Smooth muscle cell (in vitro differentiated cells): ENCODE measurements around the gene ZSWIM6. TPM values are rescaled to one million over a fixed set of nuclear protein-coding genes. Genes with fewer than 3 reads are reported as not detected.

Experiments used
- DNase-seq: peaks from one replicate; lab custom pipeline; 2025; ENCODE audit not compliant: unreplicated experiment; lab: John Stamatoyannopoulos, UW
- H2AFZ ChIP-seq: fragments of 200-600 bp; sonication (generic); 2 replicates; pipeline ENCODE4 v1.6.0; 2016; ENCODE audit warnings: antibody characterized with exemption, low read depth, mild to moderate bottlenecking
- H3F3A ChIP-seq: fragments of 200-600 bp; sonication (generic); 2 replicates; pipeline ENCODE4 v1.6.0; 2017; ENCODE audit warnings: antibody characterized with exemption, low read depth
- H3K27ac ChIP-seq: fragments of 200-600 bp; sonication (generic); 2 replicates; pipeline ENCODE4 v1.5.1; 2016; ENCODE audit warnings: low read depth, mild to moderate bottlenecking
- H3K27me3 ChIP-seq: fragments of 200-600 bp; sonication (generic); 2 replicates; pipeline ENCODE4 v1.6.1; 2016; ENCODE audit warnings: low read depth, mild to moderate bottlenecking
- H3K36me3 ChIP-seq: fragments of 200-600 bp; sonication (generic); 2 replicates; pipeline ENCODE4 v1.5.1; 2016; ENCODE audit warnings: low read depth
- H3K4me1 ChIP-seq: fragments of 200-600 bp; sonication (generic); 2 replicates; pipeline ENCODE4 v1.5.1; 2016; ENCODE audit warnings: low read depth
- H3K4me2 ChIP-seq: fragments of 200-600 bp; sonication (generic); 2 replicates; pipeline ENCODE4 v1.6.0; 2016; ENCODE audit warnings: mild to moderate bottlenecking
- H3K4me3 ChIP-seq: fragments of 200-600 bp; sonication (generic); 2 replicates; pipeline ENCODE4 v1.5.1; 2016; ENCODE audit warnings: mild to moderate bottlenecking
- H3K79me2 ChIP-seq: fragments of 200-600 bp; sonication (generic); 2 replicates; pipeline ENCODE4 v1.6.0; 2016; ENCODE audit warnings: low read depth, mild to moderate bottlenecking
- H3K9ac ChIP-seq: fragments of 200-600 bp; sonication (generic); 2 replicates; pipeline ENCODE4 v1.6.0; 2016; ENCODE audit warnings: low read depth
- H3K9me3 ChIP-seq: fragments of 200-600 bp; sonication (generic); replicated peaks from 2 replicates; pipeline ENCODE4 v1.5.1; 2016; ENCODE audit warnings: low read depth
- H4K20me1 ChIP-seq: fragments of 200-600 bp; sonication (generic); 2 replicates; pipeline ENCODE4 v1.6.0; 2016; ENCODE audit warnings: low read depth
- CTCF ChIP-seq: fragments of 200-600 bp; sonication (generic); IDR thresholded peaks from 2 replicates; pipeline ENCODE4 v1.5.1; 2017; ENCODE audit warnings: borderline replicate concordance, mild to moderate bottlenecking, antibody characterized with exemption; ENCODE audit not compliant: insufficient read depth, poor library complexity, severe bottlenecking
- WGBS: methylation state at CpG from one replicate; pipeline ENCODE4 v1.1.7; 2016; ENCODE audit warnings: low lambda C conversion rate; 5-methylcytosine and 5-hydroxymethylcytosine counted together
- polyA plus RNA-seq: library from polyadenylated mRNA; unstranded; fragments of >200 nt; fragmentation: Nextera tagmentation; extraction: Ambion mirVana; gene quantifications from 2 replicates; pipeline ENCODE4 v1.2.1, GENCODE V29; 2016
- total RNA-seq: library from RNA; depleted of rRNA; stranded (reverse); fragments of >200 nt; gene quantifications from 2 replicates; pipeline ENCODE4 v1.2.3, GENCODE V29; 2014

Gene ZSWIM6
- total RNA-seq (21.9 and 25.5 TPM in 2 replicates), polyA plus RNA-seq (9.1 and 11.0 TPM in 2 replicates)

- Histone ChIP-seq H3F3A (peaks cover 16% of the 10 kb centered on the region), H3K36me3 (no peaks in the 10 kb centered on the region), H3K27ac (peak within 1 kb of the TSS; percentile 93), H3K9me3 (no peaks in the 10 kb centered on the region), H4K20me1 (peaks cover 40% of the 10 kb centered on the region), H3K27me3 (no peaks in the 10 kb centered on the region), H3K4me3 (peak within 1 kb of the TSS; percentile 99), H2AFZ (peak within 1 kb of the TSS; percentile 52), H3K4me1 (peaks cover 33% of the 10 kb centered on the region), H3K4me2 (peak within 1 kb of the TSS; percentile 89), H3K79me2 (peaks cover 39% of the 10 kb centered on the region), H3K9ac (peak within 1 kb of the TSS; percentile 96)
- TF ChIP-seq CTCF: no peak
- under 1% methylated on average over 52 of the region's 91 CpGs for WGBS
- DNase-seq: peak; percentile 95
Measured at GRCh38 chr5:61331407-61332357, at the start of gene ZSWIM6. Gene ZSWIM6, plus strand, starts transcription at chr5:61332258. Its CDS starts 15 bp downstream, at chr5:61332273.

DNA sequence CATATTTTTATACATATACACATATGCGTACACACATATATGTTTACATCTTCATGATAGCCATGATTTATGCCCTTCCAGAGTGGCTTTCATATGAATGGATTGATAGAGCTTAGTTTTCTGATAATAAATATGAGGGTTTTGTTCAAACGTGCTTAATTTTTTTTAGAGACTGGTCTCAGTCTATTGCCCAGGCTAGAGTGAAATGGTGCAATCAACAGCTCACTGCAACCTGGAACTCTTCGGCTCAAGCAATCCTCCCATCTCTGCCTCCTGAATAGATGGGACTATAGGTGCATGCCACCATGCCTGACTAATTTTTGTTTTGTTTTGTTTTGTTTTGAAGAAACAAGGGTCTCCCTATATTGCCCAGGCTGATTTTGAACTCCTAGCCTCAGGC lies 48.6 kb upstream of the ZSWIM6 start:
- H3K79me2 ChIP-seq: no peaks in the 10 kb centered on the region
- no peak overlapping the region for H3K4me3 ChIP-seq
- peaks cover 10% of the 10 kb centered on the region for H3F3A ChIP-seq
- no peak overlapping the region for H3K4me2 ChIP-seq
- no peaks in the 10 kb centered on the region for H3K9me3 ChIP-seq
- H3K27ac ChIP-seq: no peak overlapping the region
- no peak for TF ChIP-seq CTCF
- H3K9ac ChIP-seq: no peak overlapping the region
- H3K4me1 ChIP-seq: peaks cover 5% of the 10 kb centered on the region
- WGBS: 96% methylated on average over 3 of the region's 3 CpGs
- no peaks in the 10 kb centered on the region for H4K20me1 ChIP-seq
- H3K36me3 ChIP-seq: no peaks in the 10 kb centered on the region
- H3K27me3 ChIP-seq: no peaks in the 10 kb centered on the region
- no peak overlapping the region for H2AFZ ChIP-seq
- DNase-seq: no peak

- Histone ChIP-seq H3K9ac (no peak overlapping the region), H3K36me3 (no peaks in the 10 kb centered on the region), H3K4me3 (no peak overlapping the region), H3K9me3 (no peaks in the 10 kb centered on the region), H3K79me2 (no peaks in the 10 kb centered on the region), H3K4me1 (peaks cover 12% of the 10 kb centered on the region), H4K20me1 (no peaks in the 10 kb centered on the region), H2AFZ (no peak overlapping the region), H3F3A (peaks cover 10% of the 10 kb centered on the region), H3K27ac (no peak overlapping the region), H3K4me2 (no peak overlapping the region), H3K27me3 (no peaks in the 10 kb centered on the region)
- DNase-seq: no peak
- no peak for TF ChIP-seq CTCF
Measured at GRCh38 chr5:61285531-61285930, 46.5 kb upstream of the ZSWIM6 start.
